ENCODE data around the gene SMIM33. TPM values are rescaled to one million over a fixed set of nuclear protein-coding genes. Genes with fewer than 3 reads are reported as not detected.

The SMIM33 gene
- polyA plus RNA-seq, 1 of the 3 experiments (the other 2 are of a cell fraction): not detected

- POLR2A ChIA-PET: no interaction called here
- no peak overlapping the region for H3K4me2 ChIP-seq
- no peak overlapping the region; the same call in 1 of the 2 replicates for H2AFZ ChIP-seq (ENCODE audit: low read depth)
- H3K4me1 ChIP-seq (ENCODE audit: control insufficient read depth in 1 of 2, insufficient read depth in 2 of 2, low read depth in 1 of 2, low read length in 1 of 2): peaks cover 8 to 9% of the 10 kb centered on the region in 2 experiments; a peak in 3 of 4 replicates
- peak overlapping the region; percentile 5 to 72; a peak in 3 of 4 replicates for H3K27ac ChIP-seq (ENCODE audit: low read depth in 2 of 2, low read length in 1 of 2)
- H3F3A ChIP-seq (replicated peaks; ENCODE audit: insufficient read depth): peaks cover 24% of the 10 kb centered on the region
- H4K20me1 ChIP-seq (ENCODE audit: insufficient read depth): no peaks in the 10 kb centered on the region
- CTCF ChIA-PET: interaction anchor here (0.6 to 9.7 kb wide), 2 partner anchors 88 to 206 kb away, joined by 3 to 324 read pairs; no protein-coding TSS in a partner anchor
- DNase-seq: no peak
- H3K27me3 ChIP-seq (ENCODE audit: insufficient read depth): no peaks in the 10 kb centered on the region
- H3K9ac ChIP-seq: peak overlapping the region; percentile 31; the same call in 1 of the 2 replicates
- 83% methylated on average over 7 of the region's 8 CpGs for WGBS (ENCODE audit: low lambda C conversion rate)
- no peaks in the 10 kb centered on the region for H3K9me3 ChIP-seq
- TF ChIP-seq TCF12 (IDR thresholded peaks at IDR 0.05): peak; percentile 42; the same call in 1 of the 2 replicates
- TF ChIP-seq, protein P1, sequence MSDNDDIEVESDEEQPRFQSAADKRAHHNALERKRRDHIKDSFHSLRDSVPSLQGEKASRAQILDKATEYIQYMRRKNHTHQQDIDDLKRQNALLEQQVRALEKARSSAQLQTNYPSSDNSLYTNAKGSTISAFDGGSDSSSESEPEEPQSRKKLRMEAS (IDR thresholded peaks at IDR 0.05; ENCODE audit: low read depth): peak; percentile 33; the same call in 1 of the 2 replicates
- no peak for TF ChIP-seq USF2 (IDR thresholded peaks at IDR 0.05; ENCODE audit: borderline replicate concordance, low read depth, low read length)
- TF ChIP-seq CHD2 (IDR thresholded peaks at IDR 0.05; ENCODE audit: low read length, partially characterized antibody): no peak
- TF ChIP-seq NFIC (IDR thresholded peaks at IDR 0.05; ENCODE audit: borderline replicate concordance): peak; percentile 21; the same call in 1 of the 2 replicates
- peak; percentile 11; the same call in 1 of the 2 replicates for TF ChIP-seq JUND (IDR thresholded peaks at IDR 0.05)
- no peak for TF ChIP-seq FOXJ3 (CRISPR knock-in tag; IDR thresholded peaks at IDR 0.05)
- no peaks in the 10 kb centered on the region for H3K79me2 ChIP-seq (ENCODE audit: insufficient read depth)
- peaks cover 17 to 37% of the 10 kb centered on the region in 2 experiments for H3K36me3 ChIP-seq (replicated peaks in 1 of 2; ENCODE audit: control insufficient read depth in 1 of 2, insufficient read depth in 2 of 2, low read length in 1 of 2)
- H3K4me3 ChIP-seq (ENCODE audit: low read depth in 2 of 2, low read length in 1 of 2): no peak overlapping the region
- no peaks in the 10 kb centered on the region for H3K9me2 ChIP-seq
Measured at GRCh38 chr5:139426203-139426885, 44.5 kb upstream of the SMIM33 start.

DNA sequence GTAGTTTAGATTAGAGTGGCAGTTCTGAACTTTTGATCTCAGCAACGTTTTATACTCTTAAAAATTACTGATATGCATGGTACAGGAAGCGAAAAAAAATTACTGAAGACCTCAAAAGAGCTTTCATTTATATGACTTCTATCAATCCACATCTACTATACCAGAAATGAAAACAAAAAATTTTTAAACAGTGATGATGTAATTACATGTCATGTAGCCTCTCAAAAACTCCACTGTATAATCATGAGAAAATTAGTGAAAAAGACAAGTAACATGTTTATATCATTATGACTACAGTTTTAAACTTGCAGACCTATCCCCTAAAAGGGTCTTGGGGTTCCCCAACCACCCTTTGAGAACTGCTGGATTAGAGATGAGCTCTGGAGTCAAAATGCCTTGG, 40.8 kb upstream of the SMIM33 start:
- CTCF ChIA-PET: interaction anchor here (1.6 kb wide), 1 partner anchor 84 kb away, joined by 8 read pairs; no protein-coding TSS in a partner anchor
- H3K9me2 ChIP-seq: no peaks in the 10 kb centered on the region

More for the DNA sequence above, 40.8 kb upstream of the SMIM33 start:
- Histone ChIP-seq H3K27ac (ENCODE audit: low read depth in 2 of 2, low read length in 1 of 2) (no peak overlapping the region), H3K36me3 (replicated peaks in 1 of 2; ENCODE audit: control insufficient read depth in 1 of 2, insufficient read depth in 2 of 2, low read length in 1 of 2) (peaks cover 7 to 42% of the 10 kb centered on the region in 2 experiments), H3F3A (replicated peaks; ENCODE audit: insufficient read depth) (peaks cover 17% of the 10 kb centered on the region), H3K79me2 (ENCODE audit: insufficient read depth) (no peaks in the 10 kb centered on the region), H3K4me3 (ENCODE audit: low read depth in 2 of 2, low read length in 1 of 2) (no peak overlapping the region), H4K20me1 (ENCODE audit: insufficient read depth) (no peaks in the 10 kb centered on the region), H3K4me2 (no peak overlapping the region), H3K9me3 (no peaks in the 10 kb centered on the region), H3K4me1 (ENCODE audit: control insufficient read depth in 1 of 2, insufficient read depth in 2 of 2, low read depth in 1 of 2, low read length in 1 of 2) (peaks cover 8 to 9% of the 10 kb centered on the region in 2 experiments; a peak in 3 of 4 replicates), H3K9ac (no peak overlapping the region), H2AFZ (ENCODE audit: low read depth) (no peak overlapping the region), H3K27me3 (ENCODE audit: insufficient read depth) (no peaks in the 10 kb centered on the region)
- POLR2A ChIA-PET: interaction anchor here (1.4 kb wide), 1 partner anchor 9 kb away, joined by 6 read pairs; the partner anchor contains the start of gene DNAJC18
- 92% methylated on average over 2 of the region's 2 CpGs for WGBS (ENCODE audit: low lambda C conversion rate)
- DNase-seq: no peak
- TF ChIP-seq RXRA (IDR thresholded peaks at IDR 0.05; ENCODE audit: borderline replicate concordance, low read depth) (no peak), POLR2AphosphoS5 (IDR thresholded peaks at IDR 0.05; ENCODE audit: low read depth, low read length) (no peak), EZH2phosphoT487 (IDR thresholded peaks at IDR 0.05; ENCODE audit: borderline replicate concordance, low read depth) (no peak), RAD21 (IDR thresholded peaks at IDR 0.05; ENCODE audit: low read length) (no peak), MXI1 (IDR thresholded peaks at IDR 0.05; ENCODE audit: low read depth, low read length) (no peak), YY1 (IDR thresholded peaks at IDR 0.05; ENCODE audit: low read depth) (no peak), NRF1 (IDR thresholded peaks at IDR 0.05; ENCODE audit: low read depth, low read length) (no peak), USF2 (IDR thresholded peaks at IDR 0.05; ENCODE audit: borderline replicate concordance, low read depth, low read length) (no peak)
- TF ChIP-seq, protein P2, sequence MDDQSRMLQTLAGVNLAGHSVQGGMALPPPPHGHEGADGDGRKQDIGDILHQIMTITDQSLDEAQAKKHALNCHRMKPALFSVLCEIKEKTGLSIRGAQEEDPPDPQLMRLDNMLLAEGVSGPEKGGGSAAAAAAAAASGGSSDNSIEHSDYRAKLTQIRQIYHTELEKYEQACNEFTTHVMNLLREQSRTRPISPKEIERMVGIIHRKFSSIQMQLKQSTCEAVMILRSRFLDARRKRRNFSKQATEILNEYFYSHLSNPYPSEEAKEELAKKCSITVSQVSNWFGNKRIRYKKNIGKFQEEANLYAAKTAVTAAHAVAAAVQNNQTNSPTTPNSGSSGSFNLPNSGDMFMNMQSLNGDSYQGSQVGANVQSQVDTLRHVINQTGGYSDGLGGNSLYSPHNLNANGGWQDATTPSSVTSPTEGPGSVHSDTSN (IDR thresholded peaks at IDR 0.05): no peak
- TF ChIP-seq, protein P3, sequence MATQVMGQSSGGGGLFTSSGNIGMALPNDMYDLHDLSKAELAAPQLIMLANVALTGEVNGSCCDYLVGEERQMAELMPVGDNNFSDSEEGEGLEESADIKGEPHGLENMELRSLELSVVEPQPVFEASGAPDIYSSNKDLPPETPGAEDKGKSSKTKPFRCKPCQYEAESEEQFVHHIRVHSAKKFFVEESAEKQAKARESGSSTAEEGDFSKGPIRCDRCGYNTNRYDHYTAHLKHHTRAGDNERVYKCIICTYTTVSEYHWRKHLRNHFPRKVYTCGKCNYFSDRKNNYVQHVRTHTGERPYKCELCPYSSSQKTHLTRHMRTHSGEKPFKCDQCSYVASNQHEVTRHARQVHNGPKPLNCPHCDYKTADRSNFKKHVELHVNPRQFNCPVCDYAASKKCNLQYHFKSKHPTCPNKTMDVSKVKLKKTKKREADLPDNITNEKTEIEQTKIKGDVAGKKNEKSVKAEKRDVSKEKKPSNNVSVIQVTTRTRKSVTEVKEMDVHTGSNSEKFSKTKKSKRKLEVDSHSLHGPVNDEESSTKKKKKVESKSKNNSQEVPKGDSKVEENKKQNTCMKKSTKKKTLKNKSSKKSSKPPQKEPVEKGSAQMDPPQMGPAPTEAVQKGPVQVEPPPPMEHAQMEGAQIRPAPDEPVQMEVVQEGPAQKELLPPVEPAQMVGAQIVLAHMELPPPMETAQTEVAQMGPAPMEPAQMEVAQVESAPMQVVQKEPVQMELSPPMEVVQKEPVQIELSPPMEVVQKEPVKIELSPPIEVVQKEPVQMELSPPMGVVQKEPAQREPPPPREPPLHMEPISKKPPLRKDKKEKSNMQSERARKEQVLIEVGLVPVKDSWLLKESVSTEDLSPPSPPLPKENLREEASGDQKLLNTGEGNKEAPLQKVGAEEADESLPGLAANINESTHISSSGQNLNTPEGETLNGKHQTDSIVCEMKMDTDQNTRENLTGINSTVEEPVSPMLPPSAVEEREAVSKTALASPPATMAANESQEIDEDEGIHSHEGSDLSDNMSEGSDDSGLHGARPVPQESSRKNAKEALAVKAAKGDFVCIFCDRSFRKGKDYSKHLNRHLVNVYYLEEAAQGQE (IDR thresholded peaks at IDR 0.05; ENCODE audit: low read depth, low read length): no peak
